Measurements from ENCODE around the gene OR4N5.
"Not testable (repeated sequence)": the region's sequence is repeated elsewhere in the genome, so short reads cannot be mapped to it uniquely, and the experiment has no call there.

Gene OR4N5, protein sequence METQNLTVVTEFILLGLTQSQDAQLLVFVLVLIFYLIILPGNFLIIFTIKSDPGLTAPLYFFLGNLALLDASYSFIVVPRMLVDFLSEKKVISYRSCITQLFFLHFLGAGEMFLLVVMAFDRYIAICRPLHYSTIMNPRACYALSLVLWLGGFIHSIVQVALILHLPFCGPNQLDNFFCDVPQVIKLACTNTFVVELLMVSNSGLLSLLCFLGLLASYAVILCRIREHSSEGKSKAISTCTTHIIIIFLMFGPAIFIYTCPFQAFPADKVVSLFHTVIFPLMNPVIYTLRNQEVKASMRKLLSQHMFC

GRCh38 chr14:20138520-20138919 is at the start of gene OR4N5:
Gene OR4N5, plus strand, starts transcription at chr14:20138820. Its CDS starts 4,916 bp downstream, at chr14:20143736.
- no peak for DNase-seq (ENCODE audit: low read depth)

DNA sequence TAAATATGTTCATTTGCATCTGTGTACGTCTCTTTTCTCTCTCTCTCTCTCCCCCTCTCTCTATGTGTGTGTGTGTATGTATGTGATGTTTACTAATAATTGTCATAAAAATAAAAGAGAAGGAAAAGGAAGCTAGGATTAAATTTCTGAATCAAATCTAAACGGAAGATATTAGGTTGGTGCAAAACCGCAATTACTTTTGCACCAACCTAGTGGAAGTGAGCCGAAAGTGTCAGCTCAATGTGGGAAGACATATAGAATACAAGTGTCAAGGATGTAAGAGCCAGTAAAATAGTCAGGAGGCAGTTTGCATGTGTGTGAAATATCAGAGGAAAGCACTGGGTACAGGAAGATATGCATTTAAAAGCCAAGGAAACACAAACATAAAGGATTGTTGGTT is 46.6 kb upstream of the OR4N5 start:
- DNase-seq (ENCODE audit: low read depth), result no peak

DNA sequence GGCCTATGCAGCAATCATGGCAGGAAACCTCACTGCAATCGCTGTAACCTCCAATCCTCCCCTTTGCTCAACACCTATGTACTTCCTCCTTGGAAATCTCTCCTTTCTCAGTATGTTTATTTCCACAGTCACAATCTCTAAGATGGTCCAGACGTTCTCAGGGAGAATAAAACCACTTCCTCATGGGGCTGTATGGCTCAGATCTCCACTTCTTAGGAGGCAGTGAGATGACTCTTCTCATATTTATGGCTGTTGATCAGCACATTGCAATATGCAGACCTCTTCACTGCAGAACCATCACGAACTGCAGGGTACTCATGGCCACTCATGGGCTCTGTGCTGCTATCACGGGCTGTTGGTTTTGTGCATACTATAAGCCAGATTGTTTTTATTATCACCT is 45.2 kb upstream of the OR4N5 start:
- no peak for DNase-seq (ENCODE audit: low read depth)

- not testable (repeated sequence) for DNase-seq (ENCODE audit: low read depth)
These were observed 39.5 kb upstream of the OR4N5 start for GRCh38 chr14:20098926-20099770.

GRCh38 chr14:20110438-20110837 is 28.2 kb upstream of the OR4N5 start, which contains the start of gene OR4K17:
Gene OR4K17, plus strand, starts transcription at chr14:20110739. Its CDS starts 6,761 bp downstream, at chr14:20117500.
- DNase-seq (ENCODE audit: low read depth), result no peak

- DNase-seq (ENCODE audit: low read depth), result no peak
These were observed 26.3 kb upstream of the OR4N5 start for GRCh38 chr14:20112321-20112720.

DNA sequence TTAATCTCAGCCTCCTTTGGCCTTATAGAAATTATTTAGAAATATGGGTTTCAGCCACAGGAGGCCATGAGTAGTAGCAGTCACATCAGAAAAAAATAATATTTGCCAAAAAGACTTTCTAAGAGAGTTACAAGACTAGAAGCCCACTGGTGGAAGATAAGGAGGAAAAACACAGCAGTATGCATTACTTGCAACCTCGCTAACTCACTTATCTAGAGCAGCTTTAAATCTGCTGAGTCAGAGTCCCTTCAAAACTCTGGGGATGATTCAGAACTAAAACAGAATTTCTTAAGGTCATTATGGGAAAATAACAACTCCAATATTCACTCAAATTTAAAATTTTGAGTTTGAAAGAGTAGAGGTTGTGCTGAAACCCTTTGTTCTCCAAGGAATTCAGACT is 21.9 kb upstream of the OR4N5 start:
- DNase-seq (ENCODE audit: low read depth), result no peak

GRCh38 chr14:20118795-20119194 is 19.8 kb upstream of the OR4N5 start:
- DNase-seq (ENCODE audit: low read depth), result no peak

GRCh38 chr14:20143911-20144310 is 5.3 kb downstream of the OR4N5 start:
- no peak for DNase-seq (ENCODE audit: low read depth)

- no peak for DNase-seq (ENCODE audit: low read depth)
These were observed 6.2 kb downstream of the OR4N5 start for GRCh38 chr14:20144820-20145219.

DNA sequence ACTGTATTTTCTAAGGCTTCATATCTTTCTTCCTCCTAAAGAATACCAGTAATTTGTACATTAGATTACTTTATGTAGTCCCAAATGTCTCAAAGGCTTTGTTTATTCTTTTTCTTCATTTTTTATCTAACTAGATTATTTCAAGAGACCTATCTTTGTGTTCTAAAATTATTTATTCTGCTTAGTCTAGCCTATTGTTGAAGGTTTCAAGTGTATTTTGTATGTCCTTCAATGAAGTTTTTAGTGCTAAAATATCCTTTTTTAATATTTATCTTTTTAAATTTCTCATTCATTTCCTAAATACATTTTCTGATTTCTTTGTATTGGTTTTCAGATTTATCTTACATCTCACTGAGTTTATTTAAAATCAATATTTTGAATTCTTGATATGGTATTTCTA is 25.8 kb downstream of the OR4N5 start:
- DNase-seq (ENCODE audit: low read depth), result no peak

- DNase-seq (ENCODE audit: low read depth), result no peak
These were observed 28.5 kb downstream of the OR4N5 start for GRCh38 chr14:20167091-20167490.

GRCh38 chr14:20169852-20170251 is 31.2 kb downstream of the OR4N5 start:
- not testable (repeated sequence) for DNase-seq (ENCODE audit: low read depth)

DNA sequence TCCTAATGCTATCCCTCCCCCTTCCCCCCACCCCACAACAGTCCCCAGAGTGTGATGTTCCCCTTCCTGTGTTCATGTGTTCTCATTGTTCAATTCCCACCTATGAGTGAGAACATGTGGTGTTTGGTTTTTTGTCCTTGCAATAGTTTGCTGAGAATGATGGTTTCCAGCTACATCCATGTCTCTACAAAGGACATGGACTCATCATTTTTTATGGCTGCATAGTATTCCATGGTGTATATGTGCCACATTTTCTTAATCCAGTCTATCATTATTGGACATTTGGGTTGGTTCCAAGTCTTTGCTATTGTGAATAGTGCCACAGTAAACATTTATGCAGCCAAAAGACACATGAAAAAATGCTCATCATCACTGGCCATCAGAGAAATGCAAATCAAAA is 35.6 kb downstream of the OR4N5 start:
- not testable (repeated sequence) for DNase-seq (ENCODE audit: low read depth)

- DNase-seq (ENCODE audit: low read depth), result no peak
These were observed 37.7 kb downstream of the OR4N5 start for GRCh38 chr14:20176330-20176729.

DNA sequence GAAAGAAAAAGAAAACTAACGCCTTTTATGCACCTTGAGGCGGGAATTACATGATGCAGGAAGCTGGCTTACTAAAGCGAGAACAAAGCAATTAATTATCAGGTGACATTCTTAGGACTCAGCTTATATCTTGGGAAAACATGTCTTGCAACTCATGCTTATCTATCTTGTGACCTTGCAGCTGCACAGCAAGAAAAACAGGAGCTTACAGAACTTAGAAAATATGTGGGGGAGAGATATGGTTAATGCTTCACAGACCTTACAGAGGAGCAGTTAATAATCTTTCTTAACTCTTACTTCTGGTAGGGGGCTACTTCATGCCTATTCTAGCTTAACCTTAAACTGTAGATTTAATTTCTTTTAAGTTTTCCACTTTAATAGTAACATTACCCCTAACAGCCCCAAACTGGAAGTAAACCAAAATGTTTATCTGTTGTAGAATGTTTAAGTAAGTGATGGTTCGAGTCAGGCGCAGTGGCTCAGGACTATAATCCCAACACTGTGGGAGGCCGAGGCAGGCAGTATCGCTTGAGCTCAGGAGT is 38.9 kb downstream of the OR4N5 start:
- no peak for DNase-seq (ENCODE audit: low read depth)

- DNase-seq (ENCODE audit: low read depth), result no peak
These were observed 40.6 kb downstream of the OR4N5 start for GRCh38 chr14:20179218-20179617.

- no peak for DNase-seq (ENCODE audit: low read depth)
These were observed 41.3 kb downstream of the OR4N5 start for GRCh38 chr14:20179880-20180279.

- DNase-seq (ENCODE audit: low read depth), result no peak
These were observed 41.9 kb downstream of the OR4N5 start for GRCh38 chr14:20180486-20180885.

DNA sequence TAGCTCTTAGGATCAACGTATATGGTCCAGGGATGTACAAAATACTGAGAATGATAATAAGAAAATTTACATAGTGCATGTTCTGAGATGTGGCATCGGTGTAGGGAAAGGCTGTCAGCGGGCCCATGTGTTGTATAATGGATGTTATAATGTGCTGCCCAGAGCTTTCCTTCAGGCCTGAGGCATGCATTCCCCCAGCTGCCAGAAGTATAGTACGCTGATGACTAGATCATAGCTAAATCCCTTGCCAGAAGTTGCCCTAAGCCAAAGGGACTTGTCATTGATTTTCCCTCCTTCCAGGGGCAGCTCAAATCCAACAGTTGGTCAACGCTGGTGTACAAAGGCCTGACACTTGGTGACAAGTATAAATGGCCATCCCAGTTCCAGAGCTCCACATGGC is 45.6 kb downstream of the OR4N5 start:
- DNase-seq (ENCODE audit: low read depth), result no peak

GRCh38 chr14:20190596-20190995 is 52.0 kb downstream of the OR4N5 start, which contains the start of gene OR11G2:
Gene OR11G2, plus strand, starts transcription at chr14:20190896. Its CDS starts 6,542 bp downstream, at chr14:20197438.
- no peak for DNase-seq (ENCODE audit: low read depth)

DNA sequence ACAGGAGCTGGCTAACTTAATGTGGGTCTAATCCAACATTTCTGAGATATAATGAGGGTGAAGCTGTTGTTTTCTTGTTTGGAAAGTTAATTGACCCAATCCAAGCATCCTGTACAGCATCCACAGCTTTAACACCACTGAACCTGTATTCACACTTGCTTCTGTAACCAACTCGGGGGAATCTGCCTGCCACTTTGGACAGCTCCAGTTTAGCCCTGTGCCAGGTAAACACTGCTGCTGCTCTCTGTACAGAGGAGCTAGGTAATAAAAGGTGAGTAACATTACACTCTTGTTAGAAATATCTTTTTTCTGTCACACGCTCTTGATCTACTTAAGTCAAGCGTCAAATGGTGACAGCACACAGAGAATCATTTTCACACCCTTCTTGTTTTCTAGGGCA is 52.8 kb downstream of the OR4N5 start:
- no peak for DNase-seq (ENCODE audit: low read depth)

DNA sequence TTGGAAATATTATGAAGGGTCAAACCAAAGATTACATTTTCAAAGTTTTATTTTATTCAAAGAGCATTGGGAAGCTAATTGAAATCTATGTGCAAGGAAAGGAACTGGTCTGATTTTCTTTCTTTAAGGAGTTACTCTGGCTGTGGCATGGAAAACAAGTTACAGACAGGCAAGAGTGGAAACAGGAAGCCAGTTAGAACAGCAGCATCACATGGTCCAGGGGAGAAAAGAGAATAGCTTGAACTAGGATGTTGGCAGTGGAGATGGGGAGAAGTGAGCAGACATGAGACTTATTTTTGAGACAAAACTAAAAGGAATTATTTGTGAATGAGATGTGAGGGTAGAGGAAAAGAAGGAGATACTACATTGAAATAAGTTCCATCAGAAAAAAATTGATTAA is 55.5 kb downstream of the OR4N5 start:
- DNase-seq (ENCODE audit: low read depth), result no peak

Measured in activated T-helper 1 cell treated with Interleukin-2 at 50 U/mL for 16 hours (primary cell).